ENCODE measurements around the gene DYDC2. TPM values are rescaled to one million over a fixed set of nuclear protein-coding genes. Genes with fewer than 3 reads are reported as not detected.

The DYDC2 gene
- total and polyA plus RNA-seq, 7 donors, result not detected

DNA sequence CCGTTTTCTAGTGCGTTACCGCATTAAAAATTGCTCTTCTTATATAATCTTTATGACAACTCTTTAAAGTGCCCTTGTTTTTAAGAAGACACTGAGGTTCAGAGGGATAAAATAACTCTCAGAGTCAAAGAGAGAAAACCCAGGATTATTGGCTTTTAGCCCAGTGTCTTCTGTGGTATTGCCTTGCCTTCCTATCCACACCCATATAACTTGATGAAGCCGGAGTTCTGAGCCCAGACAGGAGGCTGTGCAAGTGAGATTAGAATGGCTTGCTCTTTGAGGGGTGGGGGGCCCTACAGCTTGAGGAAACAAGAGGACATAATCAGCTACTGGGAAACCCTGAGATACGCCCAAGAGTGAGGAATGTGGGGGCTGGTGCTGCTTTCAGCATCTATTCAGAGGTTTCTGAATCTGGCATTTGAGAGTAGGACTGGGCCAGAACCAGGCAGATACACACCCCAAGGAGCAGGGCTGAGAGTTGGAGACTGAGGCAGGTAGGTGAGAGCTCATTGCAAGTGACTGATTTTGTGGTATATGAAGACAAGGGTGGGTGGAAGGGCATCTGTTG lies 54.1 kb downstream of the DYDC2 start:
- peak overlapping the region; percentile 25 for H3K27ac ChIP-seq
- peaks cover 63% of the 10 kb centered on the region for H3K4me1 ChIP-seq
- DNase-seq (no peak), ATAC-seq (no peak)
- intact Hi-C loops (cut with DNase I), result no loop called here
- H3K36me3 ChIP-seq (ENCODE audit: insufficient read depth in 1 of 2, low read depth in 1 of 2), result no peaks in the 10 kb centered on the region
- H3K9me3 ChIP-seq, result no peaks in the 10 kb centered on the region
- WGBS, 3 donors, result 69 to 80% (median 71%) methylated on average over 5 of the region's 5 CpGs
- TF ChIP-seq, protein P1, sequence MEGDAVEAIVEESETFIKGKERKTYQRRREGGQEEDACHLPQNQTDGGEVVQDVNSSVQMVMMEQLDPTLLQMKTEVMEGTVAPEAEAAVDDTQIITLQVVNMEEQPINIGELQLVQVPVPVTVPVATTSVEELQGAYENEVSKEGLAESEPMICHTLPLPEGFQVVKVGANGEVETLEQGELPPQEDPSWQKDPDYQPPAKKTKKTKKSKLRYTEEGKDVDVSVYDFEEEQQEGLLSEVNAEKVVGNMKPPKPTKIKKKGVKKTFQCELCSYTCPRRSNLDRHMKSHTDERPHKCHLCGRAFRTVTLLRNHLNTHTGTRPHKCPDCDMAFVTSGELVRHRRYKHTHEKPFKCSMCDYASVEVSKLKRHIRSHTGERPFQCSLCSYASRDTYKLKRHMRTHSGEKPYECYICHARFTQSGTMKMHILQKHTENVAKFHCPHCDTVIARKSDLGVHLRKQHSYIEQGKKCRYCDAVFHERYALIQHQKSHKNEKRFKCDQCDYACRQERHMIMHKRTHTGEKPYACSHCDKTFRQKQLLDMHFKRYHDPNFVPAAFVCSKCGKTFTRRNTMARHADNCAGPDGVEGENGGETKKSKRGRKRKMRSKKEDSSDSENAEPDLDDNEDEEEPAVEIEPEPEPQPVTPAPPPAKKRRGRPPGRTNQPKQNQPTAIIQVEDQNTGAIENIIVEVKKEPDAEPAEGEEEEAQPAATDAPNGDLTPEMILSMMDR (IDR thresholded peaks at IDR 0.05), result no peak
- peak overlapping the region; percentile 95 for H3K4me3 ChIP-seq
- no peaks in the 10 kb centered on the region for H3K27me3 ChIP-seq (ENCODE audit: insufficient read depth in 3 of 3, low read length in 2 of 3)

DNA sequence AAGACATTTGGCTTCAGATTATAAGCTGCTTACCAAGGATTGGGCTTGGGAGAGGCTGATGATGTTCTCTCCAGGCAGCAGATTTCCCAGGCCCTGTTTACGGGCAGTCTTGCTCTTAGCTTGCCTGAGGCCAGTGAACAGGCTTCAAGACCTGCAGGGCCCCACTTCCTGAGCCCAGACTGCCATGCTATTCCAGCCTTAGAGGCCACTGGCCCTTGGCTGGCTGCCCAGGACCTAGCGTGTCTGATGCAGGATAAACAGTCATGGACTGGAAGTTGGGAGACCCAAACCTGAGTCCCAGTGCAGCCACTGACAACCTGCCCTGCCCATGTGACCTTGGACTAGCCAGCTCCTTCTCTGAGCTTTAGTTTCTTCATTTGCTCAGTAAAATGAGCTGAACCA lies 54.7 kb downstream of the DYDC2 start:
- Histone ChIP-seq H3K27me3 (ENCODE audit: insufficient read depth in 3 of 3, low read length in 2 of 3) (no peaks in the 10 kb centered on the region), H3K4me1 (peaks cover 63% of the 10 kb centered on the region), H3K27ac (no peak overlapping the region), H3K4me3 (no peak overlapping the region), H3K36me3 (ENCODE audit: insufficient read depth in 1 of 2, low read depth in 1 of 2) (no peaks in the 10 kb centered on the region), H3K9me3 (no peaks in the 10 kb centered on the region)
- TF ChIP-seq, protein P1 (IDR thresholded peaks at IDR 0.05), result no peak
- DNase-seq (peak in 1 of 2 donors; percentile 28), ATAC-seq (no peak)
- intact Hi-C loops (cut with DNase I), result no loop called here
- 48 to 54% (median 53%) methylated on average over 2 of the region's 2 CpGs for WGBS, 3 donors

DNA sequence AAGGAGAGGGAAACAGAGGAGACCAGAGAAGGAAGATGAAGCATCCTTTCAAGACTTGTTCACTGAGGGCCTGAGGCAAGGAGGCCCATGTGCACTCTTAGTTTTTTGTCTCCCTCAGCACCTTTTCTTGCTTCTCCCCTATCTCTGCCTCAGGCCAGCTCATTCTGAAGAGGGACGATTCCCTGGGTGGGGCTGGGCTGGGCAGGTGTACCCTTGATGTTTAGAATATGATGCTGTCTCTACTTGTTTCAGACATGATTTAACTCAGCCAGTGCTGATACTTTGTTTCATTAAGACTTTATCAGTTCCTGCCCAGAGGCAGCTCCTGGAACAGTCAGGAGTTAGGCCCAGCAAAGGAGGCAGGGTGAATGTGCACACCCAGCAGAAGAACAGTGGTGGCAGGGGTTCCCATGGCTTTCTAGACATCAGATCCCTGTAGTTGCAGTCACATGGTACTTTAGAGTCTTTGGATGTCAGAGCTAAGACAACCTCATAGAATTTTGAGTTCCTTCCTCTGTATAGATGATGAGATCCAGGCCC lies 55.2 kb downstream of the DYDC2 start:
- H3K27ac ChIP-seq, result no peak overlapping the region

DNA sequence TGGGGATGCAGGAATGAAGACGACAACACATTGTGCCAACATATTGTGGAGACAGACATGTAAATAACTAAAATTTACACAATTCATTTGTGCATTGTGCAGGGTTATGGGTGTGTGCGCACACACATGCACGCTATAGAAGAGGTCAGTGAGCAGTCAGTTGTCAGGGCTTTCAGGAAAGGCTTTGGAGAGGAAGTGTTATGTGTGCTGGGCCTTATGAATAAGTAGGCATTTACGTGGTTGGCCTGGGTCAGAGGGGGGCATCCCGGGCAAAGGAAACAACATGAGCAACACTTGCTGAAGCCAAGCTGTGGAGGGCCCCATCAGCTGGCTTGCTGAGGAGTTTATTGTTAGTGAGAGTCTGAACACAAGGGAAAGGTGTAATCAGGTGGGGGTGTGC lies 55.9 kb downstream of the DYDC2 start:
- intact Hi-C loops (cut with DNase I), result no loop called here
- Histone ChIP-seq H3K36me3 (ENCODE audit: insufficient read depth in 1 of 2, low read depth in 1 of 2) (no peaks in the 10 kb centered on the region), H3K27ac (no peak overlapping the region), H3K4me3 (no peak overlapping the region), H3K9me3 (no peaks in the 10 kb centered on the region), H3K27me3 (ENCODE audit: insufficient read depth in 3 of 3, low read length in 2 of 3) (no peaks in the 10 kb centered on the region), H3K4me1 (peaks cover 66% of the 10 kb centered on the region)
- DNase-seq (no peak), ATAC-seq (no peak)
- 83 to 85% (median 83%) methylated on average over 5 of the region's 5 CpGs for WGBS, 3 donors
- TF ChIP-seq, protein P1 (IDR thresholded peaks at IDR 0.05), result no peak

More for the DNA sequence above, 55.2 kb downstream of the DYDC2 start:
- 90 to 100% (median 100%) methylated on average over 1 of the region's 1 CpG for WGBS, 3 donors
- DNase-seq, result no peak
- Histone ChIP-seq H3K27me3 (ENCODE audit: insufficient read depth in 3 of 3, low read length in 2 of 3) (no peaks in the 10 kb centered on the region), H3K9me3 (no peaks in the 10 kb centered on the region), H3K4me3 (no peak overlapping the region), H3K4me1 (peaks cover 66% of the 10 kb centered on the region), H3K36me3 (ENCODE audit: insufficient read depth in 1 of 2, low read depth in 1 of 2) (no peaks in the 10 kb centered on the region)
- intact Hi-C loops (cut with DNase I), result no loop called here
- no peak for ATAC-seq
- TF ChIP-seq, protein P1 (IDR thresholded peaks at IDR 0.05), result no peak
